Measurements from ENCODE around the gene TMEM52B.
A peak's percentile ranks its signal among the peaks of the same experiment; 100 is the strongest.

DNA sequence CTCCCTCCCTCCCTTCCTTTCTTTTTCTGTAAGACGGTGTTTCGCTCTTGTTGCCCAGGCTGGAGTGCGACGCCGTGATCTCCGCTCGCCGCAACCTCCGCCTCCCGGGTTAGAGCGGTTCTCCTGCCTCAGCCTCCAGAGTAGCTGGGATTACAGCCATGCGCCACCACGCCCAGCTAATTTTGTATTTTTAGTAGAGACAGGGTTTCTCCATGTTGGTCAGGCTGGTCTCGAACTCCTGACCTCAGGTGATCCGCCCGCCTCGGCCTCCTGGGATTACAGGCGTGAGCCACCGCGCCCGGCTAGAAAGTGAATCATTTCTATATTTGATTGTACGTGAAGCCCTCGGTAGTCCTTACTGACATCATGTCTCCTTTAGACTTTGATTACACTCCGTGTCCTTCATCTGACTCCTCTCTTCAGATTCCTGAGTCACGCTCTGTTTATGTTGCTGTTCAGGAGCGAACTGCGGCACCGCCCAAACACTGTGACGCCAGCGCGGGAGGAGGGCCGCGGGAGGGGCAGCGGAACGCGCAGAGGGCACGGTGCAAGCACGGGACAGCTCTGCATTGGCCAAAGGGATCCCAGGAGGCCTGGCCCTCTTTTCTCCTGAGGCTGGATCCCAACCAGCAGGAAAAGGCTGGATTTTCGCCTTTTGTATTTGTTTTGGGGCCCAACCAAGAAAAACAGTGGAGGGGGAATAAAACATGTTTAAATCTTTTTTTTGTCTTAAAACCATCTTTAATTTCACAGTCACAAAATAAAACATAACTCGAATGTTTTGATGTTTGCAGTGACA lies 33.3 kb downstream of the TMEM52B start:
- TF ChIP-seq, protein P1, sequence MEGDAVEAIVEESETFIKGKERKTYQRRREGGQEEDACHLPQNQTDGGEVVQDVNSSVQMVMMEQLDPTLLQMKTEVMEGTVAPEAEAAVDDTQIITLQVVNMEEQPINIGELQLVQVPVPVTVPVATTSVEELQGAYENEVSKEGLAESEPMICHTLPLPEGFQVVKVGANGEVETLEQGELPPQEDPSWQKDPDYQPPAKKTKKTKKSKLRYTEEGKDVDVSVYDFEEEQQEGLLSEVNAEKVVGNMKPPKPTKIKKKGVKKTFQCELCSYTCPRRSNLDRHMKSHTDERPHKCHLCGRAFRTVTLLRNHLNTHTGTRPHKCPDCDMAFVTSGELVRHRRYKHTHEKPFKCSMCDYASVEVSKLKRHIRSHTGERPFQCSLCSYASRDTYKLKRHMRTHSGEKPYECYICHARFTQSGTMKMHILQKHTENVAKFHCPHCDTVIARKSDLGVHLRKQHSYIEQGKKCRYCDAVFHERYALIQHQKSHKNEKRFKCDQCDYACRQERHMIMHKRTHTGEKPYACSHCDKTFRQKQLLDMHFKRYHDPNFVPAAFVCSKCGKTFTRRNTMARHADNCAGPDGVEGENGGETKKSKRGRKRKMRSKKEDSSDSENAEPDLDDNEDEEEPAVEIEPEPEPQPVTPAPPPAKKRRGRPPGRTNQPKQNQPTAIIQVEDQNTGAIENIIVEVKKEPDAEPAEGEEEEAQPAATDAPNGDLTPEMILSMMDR (IDR thresholded peaks at IDR 0.05 in 4 of 5, conservative IDR thresholded peaks at IDR 0.05 in 1 of 5) = no peak
- peak; percentile 67 to 93 for TF ChIP-seq POLR2A (IDR thresholded peaks at IDR 0.05)
